Right lobe of liver (tissue), 6 donors: ENCODE results near the gene MCL1. TPM values are rescaled to one million over a fixed set of nuclear protein-coding genes. Genes with fewer than 3 reads are reported as not detected.
"Not testable (repeated sequence)": the region's sequence is repeated elsewhere in the genome, so short reads cannot be mapped to it uniquely, and the experiment has no call there.

Experiments used
- ATAC-seq, 4 donors: fragments of 200-7000 bp; cut with Tn5 transposase; one replicate each; pipeline ENCODE4 v1.9.1; 2020; ENCODE audit warnings: mild to moderate bottlenecking in 4 of 4, moderate library complexity in 4 of 4
- DNase-seq, 3 donors: peaks; one replicate each; pipeline ENCODE4 v3.0.0-alpha.2; 2020
- H3K27ac ChIP-seq, 3 donors: fragments of 200-600 bp; one replicate each; pipeline ENCODE4 v1.8.0; 2022
- H3K27me3 ChIP-seq, 2 donors: fragments of 200-600 bp; one replicate each; pipeline ENCODE4 v1.8.0; 2022
- H3K36me3 ChIP-seq, 4 donors: fragments of 200-600 bp; sonication (generic) in 1 of 4; one replicate each; pipeline versions ENCODE4 v1.5.1 to v1.8.0; 2017 to 2022; ENCODE audit warnings: control low read depth in 1 of 4
- H3K4me1 ChIP-seq, 4 donors: fragments of 200-600 bp; sonication (generic) in 1 of 4; one replicate each; pipeline versions ENCODE4 v1.5.1 to v1.8.0; 2017 to 2022; ENCODE audit warnings: control low read depth in 1 of 4
- H3K4me3 ChIP-seq, 3 donors: fragments of 200-600 bp; one replicate each; pipeline ENCODE4 v1.8.0; 2022
- H3K9me3 ChIP-seq, 4 donors: fragments of 200-600 bp; sonication (generic) in 1 of 4; one replicate each; pipeline versions ENCODE4 v1.5.1 to v1.8.0; 2017 to 2022; ENCODE audit warnings: control low read depth in 1 of 4
- POLR2A ChIP-seq: fragments of 450-650 bp; IDR thresholded peaks from one replicate; pipeline ENCODE4 v1.6.1; 2017; ENCODE audit warnings: antibody characterized with exemption, mild to moderate bottlenecking
- WGBS: methylation state at CpG from one replicate; pipeline ENCODE4 v1.1.6; 2018; ENCODE audit warnings: low coverage, low lambda C conversion rate; ENCODE audit not compliant: insufficient coverage; ENCODE audit errors: missing lambda C conversion rate; 5-methylcytosine and 5-hydroxymethylcytosine counted together
- intact Hi-C, 2 donors: fragments of 100-400 bp; cut with DNase I; formaldehyde crosslinking; loops; one replicate each; pipeline versions ENCODE4 v1.11.2 to v1.14.1; 2022
- long read RNA-seq: library from polyadenylated mRNA; unstranded; transcript quantifications from one replicate; pipeline ENCODE4 v2.0.0, GENCODE V29; 2019
- total RNA-seq, 6 experiments: library from RNA; depleted of rRNA in 2 of 6; stranded (reverse); fragments of >200 nt in 2 of 6; fragmentation: NEBNext Ultra II Directional in 3 of 6; extraction: Animal tissue kit (Norgen Biotek cat#: 25700) in 3 of 6; gene quantifications; one replicate each; pipeline versions ENCODE4 v1.1.0 to v1.2.4, GENCODE V29; 2016 to 2023
- TF ChIP-seq, protein P1 (sequence below), 4 donors: fragments of 200-600 bp in 3 of 4; fragments of 450-650 bp in 1 of 4; IDR thresholded peaks; one replicate each; pipeline versions ENCODE4 v1.5.1 to v1.8.0; 2016 to 2022; ENCODE audit warnings: antibody characterized with exemption in 4 of 4, mild to moderate bottlenecking in 2 of 4
- donor health status: DM: no; HTN: yes; CAD: no.
- donor health status: DM: no; HTN: no; CAD: no.
- donor health status: DM: no; HTN: no; CAD: no.
- donor health status: DM: no; HTN: yes; CAD: no.
- donor health status: DM: no; HTN: yes; CAD: no.

The MCL1 gene
- total RNA-seq: 100 to 1,000 TPM in 5 of 6 experiments, 10 to 100 TPM in 1; 83.6 to 266 (median 158) TPM
- long read RNA-seq, partial matches to known transcripts: 0 of 3 reads
- long read RNA-seq, other reads (novel, unspliced or antisense): 3 of 3 reads

- Histone ChIP-seq H3K4me1 (peaks cover 0 to 18% (median 6%) of the 10 kb centered on the region in 4 donors), H3K27ac (peak within 1 kb of the TSS; percentile 96 to 99 (median 99)), H3K27me3 (no peaks in the 10 kb centered on the region), H3K4me3 (peak within 1 kb of the TSS; percentile 61 to 99 (median 63)), H3K36me3 (peaks cover 11 to 35% (median 24%) of the 10 kb centered on the region in 4 donors), H3K9me3 (no peaks in the 10 kb centered on the region)
- intact Hi-C loops: loop anchor here in 1 of 2 donors (5.0 kb wide), 1 partner anchor 33 kb away; no protein-coding TSS in a partner anchor
- ATAC-seq (peak; percentile 80 to 96 (median 84)), DNase-seq (peak; percentile 95 to 96 (median 95))
- TF ChIP-seq, protein P1, sequence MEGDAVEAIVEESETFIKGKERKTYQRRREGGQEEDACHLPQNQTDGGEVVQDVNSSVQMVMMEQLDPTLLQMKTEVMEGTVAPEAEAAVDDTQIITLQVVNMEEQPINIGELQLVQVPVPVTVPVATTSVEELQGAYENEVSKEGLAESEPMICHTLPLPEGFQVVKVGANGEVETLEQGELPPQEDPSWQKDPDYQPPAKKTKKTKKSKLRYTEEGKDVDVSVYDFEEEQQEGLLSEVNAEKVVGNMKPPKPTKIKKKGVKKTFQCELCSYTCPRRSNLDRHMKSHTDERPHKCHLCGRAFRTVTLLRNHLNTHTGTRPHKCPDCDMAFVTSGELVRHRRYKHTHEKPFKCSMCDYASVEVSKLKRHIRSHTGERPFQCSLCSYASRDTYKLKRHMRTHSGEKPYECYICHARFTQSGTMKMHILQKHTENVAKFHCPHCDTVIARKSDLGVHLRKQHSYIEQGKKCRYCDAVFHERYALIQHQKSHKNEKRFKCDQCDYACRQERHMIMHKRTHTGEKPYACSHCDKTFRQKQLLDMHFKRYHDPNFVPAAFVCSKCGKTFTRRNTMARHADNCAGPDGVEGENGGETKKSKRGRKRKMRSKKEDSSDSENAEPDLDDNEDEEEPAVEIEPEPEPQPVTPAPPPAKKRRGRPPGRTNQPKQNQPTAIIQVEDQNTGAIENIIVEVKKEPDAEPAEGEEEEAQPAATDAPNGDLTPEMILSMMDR (IDR thresholded peaks at IDR 0.05): peak in 1 of 4 donors; percentile 13
- TF ChIP-seq POLR2A: peak; percentile 98
- under 1% methylated on average over 38 of the region's 94 CpGs for WGBS
Measured at GRCh38 chr1:150579110-150579944, at the start of gene MCL1. Gene MCL1, minus strand, starts transcription at chr1:150579610. Its CDS starts 80 bp downstream, at chr1:150579530.

GRCh38 chr1:150628766-150629114, 49.3 kb upstream of the MCL1 start:
- H3K36me3 ChIP-seq: peaks cover 0 to 36% (median 20%) of the 10 kb centered on the region in 4 donors
- under 1% methylated on average over 9 of the region's 9 CpGs for WGBS
- H3K27me3 ChIP-seq: no peaks in the 10 kb centered on the region
- H3K4me1 ChIP-seq: peaks cover 0 to 13% (median 6%) of the 10 kb centered on the region in 4 donors
- no peak for DNase-seq
- peak overlapping the region; percentile 94 to 96 (median 94) for H3K27ac ChIP-seq
- intact Hi-C loops: no loop called here
- ATAC-seq: no peak
- TF ChIP-seq, protein P1 (IDR thresholded peaks at IDR 0.05): no peak
- no peak for TF ChIP-seq POLR2A
- peak overlapping the region; percentile 55 to 73 (median 71) for H3K4me3 ChIP-seq
- H3K9me3 ChIP-seq: no peaks in the 10 kb centered on the region

DNA sequence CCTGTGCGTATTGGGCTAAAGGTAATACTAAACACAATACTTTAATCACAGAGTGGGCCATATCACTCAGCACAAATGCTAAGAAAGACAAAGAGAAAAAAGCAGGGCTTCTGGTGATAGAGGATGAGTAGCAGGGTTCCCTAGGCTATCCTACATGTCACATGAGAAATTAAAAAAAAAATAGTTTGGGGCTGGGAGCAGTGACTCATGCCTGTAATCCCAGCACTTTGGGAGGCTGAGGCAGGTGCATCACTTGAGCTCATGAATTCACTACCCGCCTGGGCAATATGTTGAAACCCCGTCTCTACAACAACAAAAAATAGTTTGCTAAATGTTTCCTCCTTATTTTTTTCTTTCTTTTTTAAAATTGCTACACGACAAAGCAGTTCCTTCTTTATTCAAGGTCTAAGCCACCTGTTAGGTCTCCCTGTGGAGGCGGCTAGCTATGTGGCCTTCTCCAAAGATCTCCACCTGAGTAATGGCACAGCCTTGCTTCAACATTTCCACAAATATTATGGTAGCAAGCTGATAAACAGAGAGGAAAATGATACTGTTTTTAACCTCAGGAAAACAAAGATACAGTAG, 48.5 kb upstream of the MCL1 start:
- H3K4me1 ChIP-seq: peaks cover 0 to 13% (median 6%) of the 10 kb centered on the region in 4 donors
- H3K36me3 ChIP-seq: peaks cover 0 to 44% (median 25%) of the 10 kb centered on the region in 4 donors
- H3K27me3 ChIP-seq: no peaks in the 10 kb centered on the region
- WGBS: 61% methylated on average over 5 of the region's 5 CpGs
- no peaks in the 10 kb centered on the region for H3K9me3 ChIP-seq
- H3K4me3 ChIP-seq: peak overlapping the region; percentile 55 to 73 (median 71)
- TF ChIP-seq POLR2A: no peak
- TF ChIP-seq, protein P1 (IDR thresholded peaks at IDR 0.05): no peak
- intact Hi-C loops: no loop called here
- no peak for ATAC-seq
- DNase-seq: no peak
- H3K27ac ChIP-seq: peak overlapping the region; percentile 94 to 96 (median 94)

GRCh38 chr1:150626150-150626549, 46.7 kb upstream of the MCL1 start:
- H3K36me3 ChIP-seq: peaks cover 0 to 49% (median 25%) of the 10 kb centered on the region in 4 donors
- ATAC-seq (no peak), DNase-seq (no peak)
- H3K9me3 ChIP-seq: no peaks in the 10 kb centered on the region
- no peaks in the 10 kb centered on the region for H3K27me3 ChIP-seq
- no peak overlapping the region for H3K27ac ChIP-seq
- no peak overlapping the region for H3K4me3 ChIP-seq
- intact Hi-C loops: no loop called here
- TF ChIP-seq, protein P1 (IDR thresholded peaks at IDR 0.05): no peak
- no peak for TF ChIP-seq POLR2A
- WGBS: 92% methylated on average over 2 of the region's 2 CpGs
- peaks cover 2 to 18% (median 9%) of the 10 kb centered on the region in 4 donors for H3K4me1 ChIP-seq

- WGBS: 87% methylated on average over 1 of the region's 1 CpG
- not testable (repeated sequence) for H3K9me3 ChIP-seq, DNase-seq, H3K4me3 ChIP-seq, H3K27ac ChIP-seq, ATAC-seq, H3K27me3 ChIP-seq
- peaks cover 0 to 52% (median 25%) of the 10 kb centered on the region in 4 donors for H3K36me3 ChIP-seq
- H3K4me1 ChIP-seq: peaks cover 0 to 32% (median 15%) of the 10 kb centered on the region in 4 donors
- intact Hi-C loops: loop anchor here in 1 of 2 donors (5.0 kb wide), 1 partner anchor 52 kb away; no protein-coding TSS in a partner anchor
Measured at GRCh38 chr1:150624546-150624945, 45.1 kb upstream of the MCL1 start.

DNA sequence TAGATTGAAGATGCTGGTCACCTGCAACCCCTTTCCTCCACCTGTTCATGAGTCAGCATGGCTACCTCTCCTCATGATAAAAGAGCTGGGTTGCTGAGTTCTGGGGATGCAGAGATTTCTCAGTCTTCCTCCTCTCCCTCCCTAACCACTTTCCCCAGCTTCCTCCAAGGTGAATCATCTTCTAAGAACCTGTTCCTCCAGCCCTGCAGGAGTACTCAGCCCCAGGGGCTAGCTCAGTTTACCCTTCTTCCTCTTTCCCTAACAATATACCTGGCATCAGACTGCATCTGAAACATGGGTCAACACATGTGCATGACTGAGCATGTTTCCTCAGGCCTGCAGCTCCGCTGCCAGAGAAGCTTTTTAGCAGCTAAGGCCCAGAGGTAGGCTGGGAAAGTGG, 44.7 kb upstream of the MCL1 start:
- peaks cover 0 to 52% (median 25%) of the 10 kb centered on the region in 4 donors for H3K36me3 ChIP-seq
- ATAC-seq, H3K27me3 ChIP-seq, H3K9me3 ChIP-seq, H3K27ac ChIP-seq, H3K4me3 ChIP-seq, DNase-seq: not testable (repeated sequence)
- intact Hi-C loops: loop anchor here in 1 of 2 donors (5.0 kb wide), 1 partner anchor 52 kb away; no protein-coding TSS in a partner anchor
- H3K4me1 ChIP-seq: peaks cover 0 to 36% (median 17%) of the 10 kb centered on the region in 4 donors
- 100% methylated on average over 1 of the region's 1 CpG for WGBS
